Suppressor macrophage (primary cell): Measurements from ENCODE around the gene SELP.
A peak's percentile ranks its signal among the peaks of the same experiment; 100 is the strongest.

Experiments
- DNase-seq, 4 experiments: peaks; one replicate each; pipeline ENCODE4 v3.0.0-alpha.2; 2020 to 2022

The SELP gene

GRCh38 chr1:169574336-169574735, 55.6 kb downstream of the SELP start:
- peak in 3 of 4 experiments; percentile 5 to 21 (median 19) for DNase-seq

- no peak for DNase-seq
Measured at GRCh38 chr1:169572187-169572586, 57.7 kb downstream of the SELP start.

GRCh38 chr1:169571450-169571849, 58.5 kb downstream of the SELP start:
- no peak for DNase-seq

GRCh38 chr1:169570172-169570574, 59.8 kb downstream of the SELP start:
- no peak for DNase-seq

GRCh38 chr1:169568497-169568896, 61.4 kb downstream of the SELP start:
- no peak for DNase-seq

- DNase-seq: no peak
Measured at GRCh38 chr1:169565335-169566271, 64.3 kb downstream of the SELP start.

- DNase-seq: no peak
Measured at GRCh38 chr1:169563650-169564049, 66.3 kb downstream of the SELP start.

GRCh38 chr1:169563019-169563615, 66.8 kb downstream of the SELP start:
- DNase-seq: no peak

- DNase-seq: no peak
Measured at GRCh38 chr1:169561692-169562091, 68.2 kb downstream of the SELP start.

GRCh38 chr1:169557131-169557530, 72.8 kb downstream of the SELP start:
- no peak for DNase-seq

GRCh38 chr1:169550294-169550693, 79.6 kb downstream of the SELP start:
- peak; percentile 9 to 70 (median 58) for DNase-seq

- DNase-seq: no peak
Measured at GRCh38 chr1:169548282-169548681, 81.6 kb downstream of the SELP start.

GRCh38 chr1:169546087-169546995, 83.6 kb downstream of the SELP start:
- DNase-seq: peak; percentile 79 to 93 (median 86)

GRCh38 chr1:169545472-169545871, 84.5 kb downstream of the SELP start:
- no peak for DNase-seq

- no peak for DNase-seq
Measured at GRCh38 chr1:169538998-169539871, 90.7 kb downstream of the SELP start.
